Activated CD8-positive, alpha-beta memory T cell treated with anti-CD3 and anti-CD28 coated beads, Interleukin-2, amount 50 U/mL, for 1 hour (primary cell): Measurements from ENCODE around the gene TAOK3.
"Not testable (repeated sequence)": the region's sequence is repeated elsewhere in the genome, so short reads cannot be mapped to it uniquely, and the experiment has no call there.

ENCODE experiments used
- DNase-seq: peaks from one replicate; pipeline ENCODE4 v3.0.0-alpha.2; 2020; ENCODE audit errors: extremely low read depth

The TAOK3 gene

GRCh38 chr12:118299791-118300460 is 72.8 kb downstream of the TAOK3 start:
- DNase-seq = no peak

GRCh38 chr12:118297284-118297683 is 75.4 kb downstream of the TAOK3 start:
- DNase-seq = no peak

- DNase-seq = no peak
These were observed 79.9 kb downstream of the TAOK3 start for GRCh38 chr12:118292836-118293235.

- no peak for DNase-seq
These were observed 82.6 kb downstream of the TAOK3 start for GRCh38 chr12:118290130-118290529.

- DNase-seq = no peak
These were observed 84.5 kb downstream of the TAOK3 start for GRCh38 chr12:118288174-118288573.

- DNase-seq = no peak
These were observed 85.0 kb downstream of the TAOK3 start for GRCh38 chr12:118287728-118288127.

- no peak for DNase-seq
These were observed 89.9 kb downstream of the TAOK3 start for GRCh38 chr12:118282767-118283166.

GRCh38 chr12:118278288-118278687 is 94.4 kb downstream of the TAOK3 start:
- not testable (repeated sequence) for DNase-seq

- no peak for DNase-seq
These were observed 98.6 kb downstream of the TAOK3 start for GRCh38 chr12:118274066-118274465.

- DNase-seq = no peak
These were observed 100.8 kb downstream of the TAOK3 start for GRCh38 chr12:118271770-118272417.

- no peak for DNase-seq
These were observed 101.5 kb downstream of the TAOK3 start for GRCh38 chr12:118271183-118271582.

- no peak for DNase-seq
These were observed 102.9 kb downstream of the TAOK3 start for GRCh38 chr12:118269806-118270205.

GRCh38 chr12:118259079-118259478 is 113.6 kb downstream of the TAOK3 start:
- no peak for DNase-seq

GRCh38 chr12:118256352-118256751 is 116.4 kb downstream of the TAOK3 start:
- DNase-seq = no peak

GRCh38 chr12:118249547-118249946 is 123.2 kb downstream of the TAOK3 start:
- no peak for DNase-seq

- not testable (repeated sequence) for DNase-seq
These were observed 126.8 kb downstream of the TAOK3 start for GRCh38 chr12:118245886-118246285.

GRCh38 chr12:118238888-118239287 is 133.8 kb downstream of the TAOK3 start:
- no peak for DNase-seq

GRCh38 chr12:118237908-118238307 is 134.8 kb downstream of the TAOK3 start:
- no peak for DNase-seq

GRCh38 chr12:118237052-118237665 is 135.5 kb downstream of the TAOK3 start:
- DNase-seq = no peak

GRCh38 chr12:118220702-118221101 is 152.0 kb downstream of the TAOK3 start:
- no peak for DNase-seq

- no peak for DNase-seq
These were observed 152.9 kb downstream of the TAOK3 start for GRCh38 chr12:118219772-118220171.

- no peak for DNase-seq
These were observed 153.6 kb downstream of the TAOK3 start for GRCh38 chr12:118219106-118219505.

- DNase-seq = no peak
These were observed 159.3 kb downstream of the TAOK3 start for GRCh38 chr12:118213452-118213851.
